Head of caudate nucleus (tissue), 42 donors: ENCODE results near the gene ARHGEF12.

Source experiments
- DNase-seq, 42 donors: peaks; one replicate each; pipeline versions ENCODE4 v3.0.0 to v3.0.0-alpha.2; 2020 to 2021; ENCODE audit warnings: mixed read lengths in 7 of 42
- intact Hi-C: fragments of 100-400 bp; cut with DNase I; formaldehyde crosslinking; loops from one replicate; pipeline ENCODE4 v1.15.0; 2022

The ARHGEF12 gene

DNA sequence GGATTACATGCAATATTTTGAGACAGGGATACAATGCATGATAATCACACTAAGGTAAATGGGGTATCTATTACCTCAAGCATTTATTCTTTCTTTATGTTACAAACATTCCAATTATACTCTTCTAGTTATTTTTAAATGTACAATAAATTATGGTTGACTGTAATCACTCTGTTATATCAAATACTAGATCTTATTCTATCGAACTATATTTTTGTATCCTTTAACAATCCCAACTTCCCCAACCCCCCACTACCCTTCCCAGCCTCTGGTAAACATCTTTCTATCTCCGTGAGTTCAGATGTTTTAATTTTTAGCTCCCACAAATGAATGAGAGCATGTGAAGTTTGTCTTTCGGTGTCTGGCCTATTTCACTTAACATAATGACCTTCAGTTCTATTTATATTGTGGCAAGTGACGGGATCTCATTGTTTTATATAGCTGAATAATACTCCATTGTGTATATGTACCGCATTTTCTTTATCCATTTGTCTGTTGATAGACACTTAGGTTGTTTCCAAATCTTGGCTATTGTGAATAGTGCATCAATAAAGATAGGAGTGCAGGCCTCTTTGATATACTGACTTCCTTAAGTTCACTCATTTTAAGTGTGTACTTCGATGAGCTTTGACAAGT is 40.5 kb downstream of the ARHGEF12 start:
- no peak for DNase-seq
- intact Hi-C loops, result no loop called here

GRCh38 chr11:120378474-120378873 is 42.3 kb downstream of the ARHGEF12 start:
- intact Hi-C loops, result no loop called here
- DNase-seq, result no peak

DNA sequence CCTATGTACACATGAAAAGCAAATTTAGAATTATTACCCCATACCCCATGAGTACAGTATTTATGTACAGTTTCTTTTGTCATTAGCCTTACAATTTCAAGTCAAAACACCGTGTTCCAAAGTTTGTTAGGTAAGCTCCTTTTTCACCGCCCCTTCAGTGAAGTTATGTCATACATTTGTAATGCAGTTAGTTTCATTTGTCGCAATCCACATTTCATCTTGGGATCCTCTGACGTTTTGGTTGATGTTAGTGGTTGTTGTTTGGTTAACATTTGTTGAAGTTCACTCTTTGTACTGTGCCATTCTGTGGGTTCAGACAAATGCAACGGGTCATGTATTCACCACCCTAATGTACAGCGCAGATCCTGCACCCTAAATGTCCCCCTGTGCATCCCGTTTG is 45.2 kb downstream of the ARHGEF12 start:
- DNase-seq, result no peak
- intact Hi-C loops, result loop anchor here (10.0 kb wide), 1 partner anchor 47 kb away; the partner anchor contains the start of gene ARHGEF12

DNA sequence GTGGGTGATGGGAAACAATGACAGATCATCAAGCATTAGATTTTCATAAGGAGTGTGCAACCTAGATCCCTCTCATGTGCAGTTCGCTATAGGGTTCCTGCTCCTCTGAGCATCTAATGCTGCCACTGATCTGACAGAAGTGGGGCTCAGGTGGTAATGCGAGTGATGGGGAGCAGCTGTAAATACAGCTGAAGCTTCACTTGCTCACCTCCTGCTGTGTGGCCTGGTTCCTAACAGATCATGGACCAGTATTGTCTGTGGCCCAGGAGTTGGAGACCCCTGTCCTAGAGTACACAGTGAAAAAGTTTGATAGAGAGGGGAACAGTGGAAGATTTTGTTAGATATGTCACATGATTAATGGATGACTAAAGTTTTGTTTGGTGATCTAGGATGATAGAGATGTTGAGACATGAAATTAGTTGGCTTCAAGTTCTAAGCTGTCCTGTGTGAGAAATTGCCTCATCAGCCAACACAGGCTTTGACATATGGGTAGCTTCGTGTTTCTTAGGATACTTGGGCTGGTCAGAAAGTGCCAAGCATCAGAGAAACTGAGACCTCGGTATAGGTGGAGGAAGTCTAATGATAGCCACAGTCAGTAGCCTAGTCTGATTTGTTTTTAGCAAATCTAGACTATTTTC is 47.4 kb downstream of the ARHGEF12 start:
- intact Hi-C loops, result loop anchor here (10.0 kb wide), 1 partner anchor 49 kb away; the partner anchor contains the start of gene ARHGEF12
- DNase-seq, result no peak

GRCh38 chr11:120384476-120384875 is 48.3 kb downstream of the ARHGEF12 start:
- intact Hi-C loops, result loop anchor here (10.0 kb wide), 1 partner anchor 50 kb away; the partner anchor contains the start of gene ARHGEF12

DNA sequence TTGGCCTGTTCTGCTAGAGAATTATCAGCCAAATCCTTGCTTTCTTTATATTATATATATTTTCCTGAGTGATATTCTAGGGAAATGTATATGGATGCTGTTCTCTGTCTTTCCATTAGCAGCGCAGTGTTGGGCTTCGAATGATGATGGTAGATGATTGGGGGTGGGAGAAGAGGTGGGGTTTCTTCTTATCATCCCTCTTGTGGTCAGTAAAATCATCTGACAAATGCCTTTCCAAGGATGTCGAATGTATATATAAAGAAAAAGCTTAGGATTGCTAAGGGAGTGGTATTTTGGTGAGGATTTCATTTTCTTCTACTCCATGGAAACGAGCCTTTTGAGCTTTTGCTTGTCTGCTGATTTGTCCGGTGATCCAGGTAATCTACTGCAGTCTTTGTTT is 48.9 kb downstream of the ARHGEF12 start:
- peak in 21 of 42 donors; percentile 3 to 66 (median 22) for DNase-seq
- intact Hi-C loops, result loop anchor here (10.0 kb wide), 1 partner anchor 50 kb away; the partner anchor contains the start of gene ARHGEF12

More at GRCh38 chr11:120384476-120384875, 48.3 kb downstream of the ARHGEF12 start:
- DNase-seq, result no peak

DNA sequence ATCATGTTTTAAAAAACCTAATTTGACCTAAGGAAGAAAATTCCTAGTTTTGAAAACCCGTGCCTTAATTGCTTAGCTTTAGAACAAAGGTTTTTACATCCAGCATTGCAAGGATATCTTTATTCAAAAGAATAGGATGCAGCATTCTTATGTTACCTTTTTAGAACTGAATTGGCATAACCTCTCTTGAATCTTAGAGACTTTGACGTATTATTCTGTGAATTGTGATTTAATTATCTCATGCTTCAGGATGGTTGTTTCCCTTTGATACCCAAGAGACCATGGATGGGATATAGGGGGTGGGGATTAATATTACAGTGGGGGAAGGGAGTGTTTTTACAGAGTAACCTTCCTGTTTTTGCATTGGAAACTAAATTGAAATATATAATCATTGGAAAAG is 49.4 kb downstream of the ARHGEF12 start:
- intact Hi-C loops, result loop anchor here (10.0 kb wide), 1 partner anchor 51 kb away; the partner anchor contains the start of gene ARHGEF12
- DNase-seq, result no peak

GRCh38 chr11:120386318-120386717 is 50.1 kb downstream of the ARHGEF12 start:
- no peak for DNase-seq
- intact Hi-C loops, result loop anchor here (10.0 kb wide), 1 partner anchor 52 kb away; the partner anchor contains the start of gene ARHGEF12

DNA sequence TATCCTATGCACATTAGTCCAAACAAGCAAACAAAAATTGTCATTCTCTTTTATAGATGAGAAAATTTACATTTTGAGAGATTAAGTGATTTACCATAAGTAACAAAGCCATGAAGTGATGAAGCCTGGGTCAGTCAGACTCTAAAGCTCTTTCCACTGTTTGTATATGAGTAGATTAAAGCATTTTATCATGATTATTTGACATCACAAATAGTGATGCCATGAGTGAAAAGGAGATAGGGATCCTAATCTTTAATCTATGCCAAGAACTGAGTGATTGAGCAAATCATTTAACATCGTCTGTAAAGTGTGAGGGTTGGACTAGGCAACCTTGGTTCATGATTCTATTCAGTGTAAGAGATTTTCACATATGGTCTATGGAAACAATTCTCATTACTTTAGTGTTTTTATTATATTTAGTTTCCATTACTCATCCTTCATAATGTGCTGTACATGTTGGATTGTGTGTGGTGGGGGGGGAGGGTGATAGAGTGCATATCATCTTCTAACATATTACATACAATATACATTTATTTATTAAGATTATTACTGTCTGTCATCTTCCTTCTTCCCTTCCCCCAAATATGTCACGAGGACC is 50.7 kb downstream of the ARHGEF12 start:
- DNase-seq, result no peak
- intact Hi-C loops, result loop anchor here (10.0 kb wide), 1 partner anchor 52 kb away; the partner anchor contains the start of gene ARHGEF12

GRCh38 chr11:120388261-120388660 is 52.0 kb downstream of the ARHGEF12 start:
- DNase-seq, result no peak
- intact Hi-C loops, result loop anchor here (10.0 kb wide), 1 partner anchor 53 kb away; the partner anchor contains the start of gene ARHGEF12

DNA sequence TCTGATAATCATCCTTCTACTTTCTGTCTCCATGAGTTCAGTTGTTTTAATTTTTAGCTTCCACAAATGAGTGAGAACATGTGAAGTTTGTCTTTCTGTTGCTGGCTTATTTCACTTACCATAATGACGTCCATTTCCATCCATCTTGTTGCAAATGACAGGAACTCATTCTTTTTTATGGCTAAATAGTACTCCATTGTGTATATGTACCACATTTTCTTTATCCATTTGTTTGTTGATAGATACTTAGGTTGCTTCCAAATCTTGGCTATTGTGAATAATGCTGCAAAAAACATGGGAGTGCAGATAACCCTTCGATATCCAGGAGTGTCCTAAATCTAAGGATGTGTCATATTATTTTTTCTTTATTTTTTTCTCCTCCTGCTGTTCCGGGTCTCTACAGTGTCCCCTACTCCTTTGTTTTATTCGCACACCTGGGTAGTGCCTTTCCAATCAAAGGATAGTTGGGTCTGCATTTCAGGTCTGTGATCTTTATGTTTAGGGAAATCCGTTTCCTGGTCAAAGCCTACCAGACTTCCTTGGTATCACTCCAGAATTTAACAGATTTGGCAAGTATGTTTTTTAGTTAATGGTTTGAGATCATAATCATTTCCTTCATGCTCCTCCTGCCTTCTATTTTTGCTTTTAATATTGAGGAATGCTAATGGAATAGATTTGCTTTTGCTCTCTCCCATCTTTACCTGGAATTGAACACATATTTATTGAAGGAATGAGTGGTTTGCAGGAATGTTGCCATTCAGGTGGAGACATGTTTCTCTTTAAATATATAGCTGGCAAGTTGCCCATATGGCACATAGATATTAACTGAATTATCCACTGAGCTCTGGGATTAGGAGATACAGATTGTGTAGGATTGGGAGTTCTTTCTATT is 53.7 kb downstream of the ARHGEF12 start:
- DNase-seq, result no peak

GRCh38 chr11:120390585-120390922 is 54.3 kb downstream of the ARHGEF12 start:
- intact Hi-C loops, result no loop called here
- DNase-seq, result no peak

More for the DNA sequence above, 53.7 kb downstream of the ARHGEF12 start:
- intact Hi-C loops, result loop anchor here (10.0 kb wide), 1 partner anchor 55 kb away; the partner anchor contains the start of gene ARHGEF12

DNA sequence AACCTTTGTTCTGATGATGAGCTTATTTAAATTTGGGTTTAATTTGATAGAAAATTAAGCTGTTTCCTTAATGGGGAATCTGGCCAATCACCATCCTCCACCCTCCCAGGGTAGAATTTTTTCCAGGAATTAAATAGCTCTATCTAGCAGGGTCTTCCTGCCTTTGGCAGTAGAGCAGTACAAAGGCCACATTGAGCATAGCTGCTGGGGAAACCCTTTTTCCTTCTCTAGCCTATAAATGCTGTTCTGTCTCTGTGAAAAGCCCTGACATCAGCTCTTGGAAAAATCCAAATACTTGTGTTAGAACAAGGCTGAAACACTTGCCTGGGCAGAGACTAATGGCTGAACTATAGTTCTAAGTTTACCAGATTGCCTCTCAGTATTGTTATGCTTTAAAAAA is 55.1 kb downstream of the ARHGEF12 start:
- DNase-seq, result peak in 32 of 42 donors; percentile 2 to 82 (median 38)
- intact Hi-C loops, result no loop called here

GRCh38 chr11:120391854-120392253 is 55.6 kb downstream of the ARHGEF12 start:
- DNase-seq, result no peak

GRCh38 chr11:120392314-120392713 is 56.1 kb downstream of the ARHGEF12 start:
- no peak for DNase-seq
- intact Hi-C loops, result no loop called here

More at GRCh38 chr11:120391854-120392253, 55.6 kb downstream of the ARHGEF12 start:
- intact Hi-C loops, result no loop called here

DNA sequence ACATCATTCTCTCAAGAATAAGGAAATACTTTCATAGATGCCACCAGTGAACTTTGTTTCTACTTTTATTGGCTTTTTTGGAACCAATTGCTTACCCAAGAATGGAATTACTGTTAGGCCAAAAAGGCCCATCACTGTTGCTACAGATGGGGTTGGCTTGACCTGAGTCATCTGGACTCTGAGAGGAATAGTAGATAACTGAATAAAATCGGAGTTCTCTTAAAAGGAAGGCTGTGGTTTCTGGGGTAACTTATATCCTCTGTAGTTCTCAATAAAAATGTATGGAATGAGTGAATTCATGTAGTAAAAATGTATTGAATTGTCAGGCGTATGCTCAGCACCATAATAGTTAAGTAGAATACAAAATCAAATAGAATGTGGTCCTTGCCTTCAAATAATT is 56.6 kb downstream of the ARHGEF12 start:
- no peak for DNase-seq
- intact Hi-C loops, result no loop called here

DNA sequence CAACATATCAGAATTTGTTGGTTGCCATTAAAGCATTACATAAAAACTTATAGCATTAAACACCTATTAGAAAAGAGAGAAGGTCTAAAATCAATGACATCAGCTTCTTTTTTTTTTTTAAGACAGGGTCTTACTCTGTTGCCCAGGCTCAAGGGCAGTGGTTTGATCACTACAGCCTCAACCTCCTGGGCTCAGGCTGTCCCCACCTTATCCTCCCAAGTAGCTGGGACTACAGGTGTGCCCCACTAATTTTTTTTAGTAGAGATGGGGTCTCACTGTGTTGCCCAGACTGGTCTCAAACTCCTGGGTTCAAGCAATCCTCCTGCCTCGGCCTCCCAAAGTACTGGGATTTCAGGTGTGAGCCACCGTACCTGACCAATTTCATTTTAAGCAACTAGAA is 57.9 kb downstream of the ARHGEF12 start:
- DNase-seq, result no peak
- intact Hi-C loops, result no loop called here

- no peak for DNase-seq
- intact Hi-C loops, result no loop called here
Observed at GRCh38 chr11:120395778-120396177, 59.6 kb downstream of the ARHGEF12 start.

DNA sequence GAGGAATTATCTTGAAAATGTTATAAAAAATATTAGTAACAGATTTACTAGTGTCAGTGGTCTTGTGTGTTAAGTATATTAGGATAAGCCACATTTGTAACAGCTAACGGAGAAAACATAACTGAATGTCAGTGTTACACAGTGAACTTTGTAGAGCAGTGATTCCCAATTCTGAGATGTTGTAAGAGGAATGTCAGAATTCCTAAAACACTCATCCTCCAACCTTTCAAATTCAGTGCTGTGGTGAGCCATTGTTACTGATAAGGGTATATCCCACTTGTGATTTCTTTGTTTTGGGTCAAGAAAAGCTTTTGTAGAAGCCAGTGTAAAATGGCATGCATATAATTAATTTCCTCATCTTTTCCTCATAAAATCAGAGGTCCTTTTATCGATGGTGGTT is 61.9 kb downstream of the ARHGEF12 start:
- DNase-seq, result no peak
- intact Hi-C loops, result no loop called here
